Measurements from ENCODE around the gene MLLT10.
"Not testable (repeated sequence)": the region's sequence is repeated elsewhere in the genome, so short reads cannot be mapped to it uniquely, and the experiment has no call there.

DNA sequence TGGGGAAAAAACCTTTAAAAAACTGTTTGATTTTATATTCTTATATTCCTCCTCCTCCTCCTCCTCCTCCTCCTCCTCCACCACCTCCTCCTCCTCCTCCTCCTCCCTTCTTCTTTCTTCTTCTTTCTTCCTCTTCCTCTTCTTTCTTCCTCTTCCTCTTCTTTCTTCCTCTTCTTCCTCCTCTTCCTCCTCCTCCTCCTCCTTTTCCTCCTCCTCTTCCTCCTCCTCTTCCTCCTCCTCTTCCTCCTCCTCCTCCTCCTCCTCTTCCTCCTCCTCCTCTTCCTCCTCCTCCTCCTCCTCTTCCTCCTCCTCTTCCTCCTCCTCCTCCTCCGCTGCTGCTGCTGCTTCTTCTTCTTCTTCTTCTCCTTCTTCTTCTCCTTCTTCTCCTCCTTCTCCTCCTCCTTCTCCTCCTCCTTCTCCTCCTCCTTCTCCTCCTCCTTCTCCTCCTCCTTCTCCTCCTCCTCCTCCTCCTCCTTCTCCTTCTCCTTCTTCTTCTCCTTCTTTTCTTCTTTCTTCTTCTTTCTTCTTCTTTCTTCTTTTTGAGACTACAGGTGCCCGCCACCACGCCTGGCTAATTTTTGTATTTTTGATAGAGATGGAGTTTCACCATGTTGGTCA is 183.5 kb downstream of the MLLT10 start:
- TF ChIP-seq, protein P1, sequence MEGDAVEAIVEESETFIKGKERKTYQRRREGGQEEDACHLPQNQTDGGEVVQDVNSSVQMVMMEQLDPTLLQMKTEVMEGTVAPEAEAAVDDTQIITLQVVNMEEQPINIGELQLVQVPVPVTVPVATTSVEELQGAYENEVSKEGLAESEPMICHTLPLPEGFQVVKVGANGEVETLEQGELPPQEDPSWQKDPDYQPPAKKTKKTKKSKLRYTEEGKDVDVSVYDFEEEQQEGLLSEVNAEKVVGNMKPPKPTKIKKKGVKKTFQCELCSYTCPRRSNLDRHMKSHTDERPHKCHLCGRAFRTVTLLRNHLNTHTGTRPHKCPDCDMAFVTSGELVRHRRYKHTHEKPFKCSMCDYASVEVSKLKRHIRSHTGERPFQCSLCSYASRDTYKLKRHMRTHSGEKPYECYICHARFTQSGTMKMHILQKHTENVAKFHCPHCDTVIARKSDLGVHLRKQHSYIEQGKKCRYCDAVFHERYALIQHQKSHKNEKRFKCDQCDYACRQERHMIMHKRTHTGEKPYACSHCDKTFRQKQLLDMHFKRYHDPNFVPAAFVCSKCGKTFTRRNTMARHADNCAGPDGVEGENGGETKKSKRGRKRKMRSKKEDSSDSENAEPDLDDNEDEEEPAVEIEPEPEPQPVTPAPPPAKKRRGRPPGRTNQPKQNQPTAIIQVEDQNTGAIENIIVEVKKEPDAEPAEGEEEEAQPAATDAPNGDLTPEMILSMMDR (IDR thresholded peaks at IDR 0.05), result not testable (repeated sequence)
- not testable (repeated sequence) for TF ChIP-seq EP300, POLR2AphosphoS5, POLR2A (IDR thresholded peaks at IDR 0.05)
